Measurements from ENCODE around the gene CCL7.

Gene CCL7

DNA sequence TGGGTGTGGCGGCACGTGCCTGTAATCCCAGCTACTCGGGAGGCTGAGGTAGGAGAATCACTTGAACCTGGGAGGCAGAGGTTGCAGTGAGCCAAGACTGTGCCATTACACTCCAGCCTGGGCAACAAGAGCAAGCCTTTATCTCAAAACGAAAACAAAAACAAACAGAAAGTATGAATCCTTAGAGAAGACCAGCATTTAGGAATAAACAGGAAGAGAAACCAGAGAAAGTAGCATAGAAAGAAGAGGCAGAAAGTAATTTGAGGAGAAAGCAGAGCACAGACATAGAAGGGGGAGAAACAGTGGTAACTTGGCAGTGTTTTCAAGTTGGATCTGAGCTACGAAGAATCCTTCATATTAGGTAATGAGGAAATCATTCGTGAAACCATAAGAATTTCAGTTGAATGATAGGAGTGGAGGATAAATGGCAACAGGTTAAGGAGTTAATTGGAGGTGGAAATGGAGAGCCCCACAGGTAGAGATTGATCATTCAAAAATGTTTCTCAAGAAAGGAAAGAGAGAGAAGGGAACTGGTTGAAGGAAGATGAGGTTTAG is 24.6 kb upstream of the CCL7 start:
- Histone ChIP-seq H3K4me3 (ENCODE audit: low read depth, low read length) (no peak overlapping the region), H3K27ac (no peak overlapping the region), H3K4me1 (no peaks in the 10 kb centered on the region), H2AFZ (no peak overlapping the region), H3K36me3 (ENCODE audit: control insufficient read depth, insufficient read depth, low read length) (no peaks in the 10 kb centered on the region), H3K79me2 (no peaks in the 10 kb centered on the region), H3K27me3 (ENCODE audit: control insufficient read depth, insufficient read depth, low read length) (no peaks in the 10 kb centered on the region), H3K9me3 (ENCODE audit: control insufficient read depth, low read length) (no peaks in the 10 kb centered on the region), H3K9ac (no peak overlapping the region), H3K4me2 (ENCODE audit: low read length) (no peak overlapping the region)
- TF ChIP-seq, protein P1, sequence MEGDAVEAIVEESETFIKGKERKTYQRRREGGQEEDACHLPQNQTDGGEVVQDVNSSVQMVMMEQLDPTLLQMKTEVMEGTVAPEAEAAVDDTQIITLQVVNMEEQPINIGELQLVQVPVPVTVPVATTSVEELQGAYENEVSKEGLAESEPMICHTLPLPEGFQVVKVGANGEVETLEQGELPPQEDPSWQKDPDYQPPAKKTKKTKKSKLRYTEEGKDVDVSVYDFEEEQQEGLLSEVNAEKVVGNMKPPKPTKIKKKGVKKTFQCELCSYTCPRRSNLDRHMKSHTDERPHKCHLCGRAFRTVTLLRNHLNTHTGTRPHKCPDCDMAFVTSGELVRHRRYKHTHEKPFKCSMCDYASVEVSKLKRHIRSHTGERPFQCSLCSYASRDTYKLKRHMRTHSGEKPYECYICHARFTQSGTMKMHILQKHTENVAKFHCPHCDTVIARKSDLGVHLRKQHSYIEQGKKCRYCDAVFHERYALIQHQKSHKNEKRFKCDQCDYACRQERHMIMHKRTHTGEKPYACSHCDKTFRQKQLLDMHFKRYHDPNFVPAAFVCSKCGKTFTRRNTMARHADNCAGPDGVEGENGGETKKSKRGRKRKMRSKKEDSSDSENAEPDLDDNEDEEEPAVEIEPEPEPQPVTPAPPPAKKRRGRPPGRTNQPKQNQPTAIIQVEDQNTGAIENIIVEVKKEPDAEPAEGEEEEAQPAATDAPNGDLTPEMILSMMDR (IDR thresholded peaks at IDR 0.05) = no peak

DNA sequence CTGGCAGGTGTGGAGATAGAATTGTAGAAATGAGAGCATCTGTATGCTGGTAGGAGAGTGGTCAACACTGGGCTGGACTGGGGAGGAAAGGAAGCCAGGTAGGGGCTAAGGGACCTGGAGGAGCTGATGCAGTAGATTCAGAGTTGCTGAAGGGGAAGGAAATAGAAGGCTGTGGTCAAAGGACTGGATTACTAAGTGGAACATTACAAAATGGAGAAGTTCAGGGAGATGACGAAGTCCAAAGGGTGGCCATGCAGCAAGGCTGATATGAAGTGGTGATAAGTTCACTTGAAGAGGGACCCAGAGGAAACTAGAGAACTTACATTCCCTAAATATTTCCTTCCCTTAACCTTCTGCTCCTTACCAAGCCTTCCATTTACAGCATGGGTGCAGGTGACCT is 23.6 kb upstream of the CCL7 start:
- no peaks in the 10 kb centered on the region for H3K79me2 ChIP-seq
- H3K27ac ChIP-seq = no peak overlapping the region
- no peaks in the 10 kb centered on the region for H3K4me1 ChIP-seq
- no peak overlapping the region for H3K4me3 ChIP-seq (ENCODE audit: low read depth, low read length)
- no peaks in the 10 kb centered on the region for H3K27me3 ChIP-seq (ENCODE audit: control insufficient read depth, insufficient read depth, low read length)
- H3K9me3 ChIP-seq (ENCODE audit: control insufficient read depth, low read length) = no peaks in the 10 kb centered on the region
- no peak overlapping the region for H2AFZ ChIP-seq
- TF ChIP-seq, protein P1 (IDR thresholded peaks at IDR 0.05) = no peak
- H3K9ac ChIP-seq = no peak overlapping the region
- no peaks in the 10 kb centered on the region for H3K36me3 ChIP-seq (ENCODE audit: control insufficient read depth, insufficient read depth, low read length)
- H3K4me2 ChIP-seq (ENCODE audit: low read length) = no peak overlapping the region

DNA sequence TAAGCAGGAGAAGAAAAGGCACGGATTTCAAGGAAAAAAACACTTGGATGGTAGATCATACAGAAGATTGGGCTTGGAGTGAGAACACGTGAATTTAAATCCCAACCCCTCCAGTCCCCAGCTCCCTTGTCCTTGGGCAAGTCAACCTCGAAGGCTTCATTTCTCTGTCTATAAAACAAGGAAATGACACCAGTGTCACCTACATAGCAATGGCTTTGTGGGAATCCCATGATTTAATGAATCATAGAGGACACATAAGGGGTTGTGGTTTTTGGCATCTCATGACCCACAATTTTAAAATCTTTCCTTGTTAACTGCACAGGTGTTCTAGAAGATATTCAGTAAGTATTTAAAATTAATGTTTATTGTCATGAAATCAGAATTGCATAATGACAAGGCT is 23.1 kb upstream of the CCL7 start:
- no peaks in the 10 kb centered on the region for H3K4me1 ChIP-seq
- H3K27me3 ChIP-seq (ENCODE audit: control insufficient read depth, insufficient read depth, low read length) = no peaks in the 10 kb centered on the region
- H3K9me3 ChIP-seq (ENCODE audit: control insufficient read depth, low read length) = no peaks in the 10 kb centered on the region
- no peaks in the 10 kb centered on the region for H3K36me3 ChIP-seq (ENCODE audit: control insufficient read depth, insufficient read depth, low read length)
- H3K4me2 ChIP-seq (ENCODE audit: low read length) = no peak overlapping the region
- TF ChIP-seq, protein P1 (IDR thresholded peaks at IDR 0.05) = no peak
- no peaks in the 10 kb centered on the region for H3K79me2 ChIP-seq
- H3K9ac ChIP-seq = no peak overlapping the region
- no peak overlapping the region for H2AFZ ChIP-seq
- H3K27ac ChIP-seq = no peak overlapping the region
- H3K4me3 ChIP-seq (ENCODE audit: low read depth, low read length) = no peak overlapping the region

DNA sequence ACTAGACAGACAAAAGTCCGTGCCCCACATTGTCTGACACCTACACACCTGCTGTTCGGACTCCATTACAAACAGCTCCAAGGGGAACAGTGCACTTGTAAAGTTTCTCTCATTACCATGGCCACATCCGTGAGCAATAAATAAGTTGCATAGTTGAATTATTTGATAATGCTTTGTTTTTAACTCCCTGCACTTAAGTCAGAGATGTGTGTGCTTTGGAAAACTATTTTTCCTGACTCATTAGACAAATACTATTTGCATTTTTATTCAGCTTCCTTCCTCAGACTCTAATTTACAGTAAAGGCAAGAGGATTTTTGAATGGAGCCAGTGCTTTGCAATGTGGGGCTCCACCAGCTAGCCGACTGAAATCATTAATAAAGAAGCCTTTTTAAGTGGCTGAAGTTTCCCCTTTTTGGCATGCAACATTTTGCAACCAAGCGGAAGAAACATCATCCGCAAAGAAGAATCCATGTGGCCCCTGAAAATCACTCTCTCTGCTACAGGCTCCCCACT is 21.5 kb upstream of the CCL7 start:
- H3K9ac ChIP-seq = no peak overlapping the region
- no peak overlapping the region for H3K4me3 ChIP-seq (ENCODE audit: low read depth, low read length)
- H3K4me1 ChIP-seq = no peaks in the 10 kb centered on the region
- no peaks in the 10 kb centered on the region for H3K79me2 ChIP-seq
- no peak overlapping the region for H3K27ac ChIP-seq
- no peak overlapping the region for H2AFZ ChIP-seq
- no peaks in the 10 kb centered on the region for H3K27me3 ChIP-seq (ENCODE audit: control insufficient read depth, insufficient read depth, low read length)
- no peaks in the 10 kb centered on the region for H3K9me3 ChIP-seq (ENCODE audit: control insufficient read depth, low read length)
- no peaks in the 10 kb centered on the region for H3K36me3 ChIP-seq (ENCODE audit: control insufficient read depth, insufficient read depth, low read length)
- no peak overlapping the region for H3K4me2 ChIP-seq (ENCODE audit: low read length)
- TF ChIP-seq, protein P1 (IDR thresholded peaks at IDR 0.05) = no peak

DNA sequence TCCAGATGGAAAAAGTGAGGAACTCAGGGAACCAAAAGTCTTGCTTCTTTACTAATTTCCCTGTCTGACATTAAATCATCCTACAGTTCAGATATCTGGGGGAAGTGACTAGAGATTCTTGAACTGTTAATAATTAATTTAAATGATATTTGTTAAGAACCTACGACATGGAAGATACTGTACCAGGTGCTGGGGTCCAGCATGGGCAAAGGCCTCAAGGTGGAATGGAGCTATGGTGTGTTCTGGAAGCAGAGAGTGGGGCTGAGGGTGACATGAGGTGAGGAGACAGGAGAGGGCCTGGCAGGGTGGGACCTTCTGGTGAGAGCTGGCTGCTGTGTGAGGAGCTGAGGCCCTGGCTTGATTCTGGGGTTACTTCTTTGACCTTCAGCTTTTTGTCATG is 21.0 kb upstream of the CCL7 start:
- Histone ChIP-seq H3K36me3 (ENCODE audit: control insufficient read depth, insufficient read depth, low read length) (no peaks in the 10 kb centered on the region), H3K9ac (no peak overlapping the region), H3K79me2 (no peaks in the 10 kb centered on the region), H3K4me3 (ENCODE audit: low read depth, low read length) (no peak overlapping the region), H3K27ac (no peak overlapping the region), H3K4me2 (ENCODE audit: low read length) (no peak overlapping the region), H3K27me3 (ENCODE audit: control insufficient read depth, insufficient read depth, low read length) (no peaks in the 10 kb centered on the region), H3K9me3 (ENCODE audit: control insufficient read depth, low read length) (no peaks in the 10 kb centered on the region), H2AFZ (no peak overlapping the region), H3K4me1 (no peaks in the 10 kb centered on the region)
- TF ChIP-seq, protein P1 (IDR thresholded peaks at IDR 0.05) = no peak
